NCI-H524 treated with DMSO at 0.1 percent for 48 hours (cell line): ENCODE data around the gene TOP2A.

Experiments used
- DNase-seq: peaks from one replicate; lab custom pipeline; 2025; lab: John Stamatoyannopoulos, UW

TOP2A gene

DNA sequence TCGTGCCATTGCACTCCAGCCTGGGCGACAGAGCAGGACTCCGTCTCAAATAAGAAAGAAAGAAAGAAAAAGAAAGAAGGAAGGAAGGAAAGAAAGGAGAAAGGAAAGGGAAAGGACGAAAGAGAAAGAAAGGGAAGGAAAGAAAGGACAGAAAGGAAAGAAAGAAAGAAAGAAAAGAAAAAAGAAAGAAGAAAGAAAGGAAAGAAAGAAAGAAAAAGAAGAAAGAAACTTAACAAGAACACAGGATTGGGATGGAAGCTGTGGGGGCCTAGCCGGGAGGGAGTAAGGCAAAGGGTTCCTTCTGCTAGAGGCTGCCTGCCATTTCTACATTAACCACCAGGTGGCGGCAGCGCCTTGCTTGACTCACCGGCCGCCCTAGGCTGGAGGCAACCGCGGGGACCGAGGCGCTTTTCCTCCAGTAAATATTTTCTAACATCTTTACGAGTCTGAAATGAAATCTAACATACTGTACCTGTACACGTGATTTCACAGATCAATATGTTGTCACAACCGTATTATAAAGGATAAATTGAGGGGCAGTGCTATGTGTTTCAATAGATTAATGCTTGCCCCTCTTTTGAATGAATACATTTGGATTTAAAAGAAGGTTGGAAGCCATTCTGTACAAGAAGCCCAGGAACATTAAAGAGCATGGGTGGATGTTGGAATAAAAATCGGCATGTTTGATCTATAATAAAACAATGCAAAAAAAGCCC lies 59.2 kb downstream of the TOP2A start:
- no peak for DNase-seq

DNA sequence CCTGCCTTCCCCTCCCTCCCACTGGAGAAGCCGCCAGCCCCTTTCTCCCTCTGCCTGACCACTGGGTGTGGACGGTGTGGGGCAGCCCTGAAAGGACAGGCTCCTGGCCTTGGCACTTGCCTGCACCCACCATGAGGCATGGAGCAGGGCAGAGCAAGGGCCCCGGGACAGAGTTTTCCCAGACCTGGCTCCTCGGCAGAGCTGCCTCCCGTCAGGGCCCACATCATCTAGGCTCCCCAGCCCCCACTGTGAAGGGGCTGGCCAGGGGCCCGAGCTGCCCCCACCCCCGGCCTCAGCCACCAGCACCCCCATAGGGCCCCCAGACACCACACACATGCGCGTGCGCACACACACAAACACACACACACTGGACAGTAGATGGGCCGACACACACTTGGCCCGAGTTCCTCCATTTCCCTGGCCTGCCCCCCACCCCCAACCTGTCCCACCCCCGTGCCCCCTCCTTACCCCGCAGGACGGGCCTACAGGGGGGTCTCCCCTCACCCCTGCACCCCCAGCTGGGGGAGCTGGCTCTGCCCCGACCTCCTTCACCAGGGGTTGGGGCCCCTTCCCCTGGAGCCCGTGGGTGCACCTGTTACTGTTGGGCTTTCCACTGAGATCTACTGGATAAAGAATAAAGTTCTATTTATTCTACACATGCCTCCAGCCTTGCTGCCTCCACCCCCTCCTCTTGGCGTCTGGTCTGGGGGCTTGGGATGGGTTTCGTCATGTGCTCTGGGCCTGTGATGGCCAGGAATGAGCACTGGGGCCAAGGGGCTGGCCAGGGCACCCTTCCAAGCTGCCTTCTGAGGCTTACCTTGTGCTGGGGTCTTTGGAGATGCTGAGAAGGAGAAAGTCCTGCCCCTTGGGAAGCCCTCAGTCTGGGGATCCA lies 60.5 kb downstream of the TOP2A start:
- DNase-seq, result no peak

DNA sequence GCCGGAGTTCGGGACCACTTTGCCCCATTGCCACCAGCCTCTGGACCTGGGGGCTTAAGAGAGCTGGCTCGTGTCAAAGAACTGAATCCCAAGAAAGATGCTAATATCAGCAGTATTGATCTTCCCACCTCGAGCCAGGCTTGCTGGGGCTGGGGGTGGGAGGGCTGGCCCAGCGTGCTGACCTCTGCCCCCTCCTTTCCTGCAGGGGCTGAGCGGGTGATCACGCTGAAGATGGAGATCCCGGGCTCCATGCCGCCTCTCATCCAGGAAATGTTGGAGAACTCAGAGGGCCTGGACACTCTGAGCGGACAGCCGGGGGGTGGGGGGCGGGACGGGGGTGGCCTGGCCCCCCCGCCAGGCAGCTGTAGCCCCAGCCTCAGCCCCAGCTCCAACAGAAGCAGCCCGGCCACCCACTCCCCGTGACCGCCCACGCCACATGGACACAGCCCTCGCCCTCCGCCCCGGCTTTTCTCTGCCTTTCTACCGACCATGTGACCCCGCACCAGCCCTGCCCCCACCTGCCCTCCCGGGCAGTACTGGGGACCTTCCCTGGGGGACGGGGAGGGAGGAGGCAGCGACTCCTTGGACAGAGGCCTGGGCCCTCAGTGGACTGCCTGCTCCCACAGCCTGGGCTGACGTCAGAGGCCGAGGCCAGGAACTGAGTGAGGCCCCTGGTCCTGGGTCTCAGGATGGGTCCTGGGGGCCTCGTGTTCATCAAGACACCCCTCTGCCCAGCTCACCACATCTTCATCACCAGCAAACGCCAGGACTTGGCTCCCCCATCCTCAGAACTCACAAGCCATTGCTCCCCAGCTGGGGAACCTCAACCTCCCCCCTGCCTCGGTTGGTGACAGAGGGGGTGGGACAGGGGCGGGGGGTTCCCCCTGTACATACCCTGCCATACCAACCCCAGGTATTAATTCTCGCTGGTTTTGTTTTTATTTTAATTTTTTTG lies 61.6 kb downstream of the TOP2A start:
- no peak for DNase-seq

DNA sequence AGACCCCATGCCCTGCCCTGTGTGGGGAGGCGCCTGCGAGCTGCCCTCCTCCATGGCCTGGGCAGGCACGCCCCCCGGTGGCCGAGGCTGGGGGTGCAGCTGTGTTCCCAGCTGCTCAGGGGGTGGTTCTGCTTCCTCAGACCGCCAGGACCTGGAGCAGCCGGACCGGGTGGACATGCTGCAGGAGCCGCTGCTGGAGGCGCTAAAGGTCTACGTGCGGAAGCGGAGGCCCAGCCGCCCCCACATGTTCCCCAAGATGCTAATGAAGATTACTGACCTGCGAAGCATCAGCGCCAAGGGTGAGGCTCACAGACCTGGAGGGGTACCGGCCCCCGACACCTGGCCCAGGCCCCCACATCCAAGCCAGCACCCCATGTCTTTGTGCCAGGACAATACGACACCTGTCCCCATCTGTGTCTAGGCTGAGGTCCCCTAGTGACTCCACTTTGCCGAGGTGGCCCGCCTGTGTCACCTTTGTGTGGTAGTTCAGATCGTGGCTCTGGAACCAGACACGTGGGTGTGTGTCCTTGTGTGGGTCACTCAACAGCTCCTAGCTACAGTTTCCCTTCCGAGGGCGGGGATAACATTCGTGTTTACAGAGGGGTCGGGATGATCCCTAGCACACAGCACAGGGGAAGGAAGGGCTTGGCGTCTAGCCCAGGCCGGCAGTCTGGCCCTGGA lies 62.4 kb downstream of the TOP2A start:
- DNase-seq, result no peak

DNA sequence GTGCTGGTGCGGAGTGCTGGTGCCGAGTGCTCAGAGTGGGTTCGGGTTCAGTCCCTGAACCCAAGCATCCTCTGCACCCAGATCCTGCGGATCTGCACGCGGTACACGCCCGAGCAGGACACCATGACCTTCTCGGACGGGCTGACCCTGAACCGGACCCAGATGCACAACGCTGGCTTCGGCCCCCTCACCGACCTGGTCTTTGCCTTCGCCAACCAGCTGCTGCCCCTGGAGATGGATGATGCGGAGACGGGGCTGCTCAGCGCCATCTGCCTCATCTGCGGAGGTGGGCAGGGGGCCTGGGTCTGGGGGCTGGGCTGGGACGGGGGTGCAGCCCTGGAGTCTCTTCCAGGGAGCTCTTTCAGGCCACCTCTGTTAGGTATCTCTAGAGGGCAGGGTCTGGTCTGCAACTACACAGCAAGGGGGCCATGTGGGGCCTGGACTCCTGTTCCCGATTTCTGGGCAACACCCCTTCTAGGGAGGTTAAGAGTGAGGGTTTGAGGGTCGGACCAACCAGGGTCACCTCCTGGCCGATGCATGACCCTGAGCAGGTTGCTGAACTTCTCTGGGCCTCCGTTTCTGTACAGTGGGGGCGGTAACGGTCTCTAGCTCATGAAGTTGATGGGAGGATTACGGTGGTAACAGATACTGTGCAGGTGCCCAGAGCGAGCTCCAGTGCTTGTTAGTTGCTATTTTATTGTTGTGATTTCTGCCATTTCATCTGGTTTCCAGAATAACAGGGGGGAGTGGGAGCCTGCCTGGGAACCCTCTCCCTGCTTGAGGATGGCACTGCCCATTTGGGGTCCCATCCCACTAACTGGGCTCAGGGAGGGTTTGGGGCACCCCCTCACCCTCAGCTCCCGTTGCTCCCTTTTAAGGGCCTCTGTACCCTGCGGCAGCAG lies 63.2 kb downstream of the TOP2A start:
- no peak for DNase-seq

DNA sequence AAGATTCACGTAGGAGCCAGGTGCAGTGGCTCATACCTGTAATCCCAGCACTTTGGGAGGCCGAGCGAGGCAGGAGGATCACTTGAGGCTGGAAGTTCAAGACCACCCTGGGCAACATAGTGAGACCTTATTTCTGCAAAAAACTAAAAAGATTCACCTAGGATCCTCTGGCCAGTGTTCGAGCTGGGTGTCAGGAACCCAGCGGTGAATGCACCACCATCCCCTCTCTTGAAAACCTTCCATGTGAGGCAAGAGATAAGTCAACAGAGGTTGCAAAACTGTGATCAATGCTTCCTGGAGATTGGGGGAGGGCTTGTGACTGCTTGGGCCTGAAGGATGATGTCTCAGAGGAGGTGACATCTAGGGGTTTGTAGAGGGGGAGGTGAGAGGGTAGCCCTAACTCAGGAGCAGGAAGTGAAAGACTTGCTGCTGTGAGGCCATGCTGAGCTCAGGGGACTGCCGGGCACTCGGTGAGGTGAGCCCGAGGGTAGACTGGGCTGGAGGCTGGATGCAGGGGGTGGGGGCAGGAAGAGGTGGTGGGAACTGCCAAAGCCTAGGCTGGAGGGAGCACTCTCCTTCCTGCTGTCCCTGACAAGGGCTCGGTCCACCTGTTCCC lies 64.8 kb downstream of the TOP2A start:
- no peak for DNase-seq

DNA sequence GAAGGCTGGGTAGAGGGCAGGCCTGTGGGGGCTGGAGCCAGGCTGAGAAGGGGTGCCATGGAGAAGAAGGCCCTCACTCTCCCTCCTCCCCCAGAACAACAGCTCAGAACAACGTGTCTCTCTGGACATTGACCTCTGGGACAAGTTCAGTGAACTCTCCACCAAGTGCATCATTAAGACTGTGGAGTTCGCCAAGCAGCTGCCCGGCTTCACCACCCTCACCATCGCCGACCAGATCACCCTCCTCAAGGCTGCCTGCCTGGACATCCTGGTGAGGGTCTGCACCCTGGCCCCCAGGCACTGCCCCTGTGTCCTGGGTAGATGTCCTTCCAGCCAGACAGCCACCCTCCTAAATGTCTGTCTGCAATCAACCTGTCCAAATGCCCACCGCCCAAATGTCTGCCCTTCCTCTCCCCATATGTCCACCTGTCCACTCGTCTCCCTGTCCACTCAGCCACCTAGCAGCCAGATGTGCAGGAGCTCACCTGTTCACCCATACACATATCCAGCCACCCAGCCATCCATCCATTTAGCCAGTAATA lies 65.4 kb downstream of the TOP2A start:
- DNase-seq, result no peak

DNA sequence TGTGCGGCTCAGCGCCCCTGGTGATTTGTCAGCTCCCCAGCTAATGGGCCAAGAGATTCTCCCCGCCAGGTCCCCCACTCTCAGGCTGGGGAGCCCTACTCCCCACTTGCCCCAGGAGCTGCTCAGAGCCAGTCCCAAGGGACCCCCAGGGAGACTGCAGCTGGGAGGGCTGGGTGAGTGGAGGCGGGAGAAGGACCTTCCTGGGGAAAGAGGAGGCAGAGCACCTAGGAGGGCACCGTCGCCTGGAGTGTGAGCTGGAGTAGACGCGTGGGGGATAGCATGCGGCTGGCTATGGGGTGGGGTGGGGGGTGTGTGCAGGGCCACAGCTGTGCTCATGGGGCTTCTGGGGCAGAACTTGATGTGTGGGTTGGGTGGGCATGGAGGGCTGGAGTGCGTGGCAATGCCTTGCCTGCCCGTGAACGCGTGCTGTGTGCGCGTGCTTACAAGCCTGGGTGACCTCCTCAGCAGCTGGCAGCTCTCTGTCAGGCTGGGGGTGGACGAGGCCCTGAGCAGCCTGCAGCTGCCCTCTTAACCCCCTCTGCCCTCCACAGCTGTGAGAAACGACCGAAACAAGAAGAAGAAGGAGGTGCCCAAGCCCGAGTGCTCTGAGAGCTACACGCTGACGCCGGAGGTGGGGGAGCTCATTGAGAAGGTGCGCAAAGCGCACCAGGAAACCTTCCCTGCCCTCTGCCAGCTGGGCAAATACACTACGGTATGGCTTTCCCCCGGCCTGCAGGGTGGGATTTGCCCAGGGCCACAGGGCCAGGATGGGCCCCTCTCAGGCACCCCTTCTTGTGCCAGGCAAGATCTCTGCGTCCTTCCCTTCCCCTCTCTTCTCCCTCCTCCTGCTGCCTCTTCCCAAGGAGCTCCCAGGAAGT lies 66.1 kb downstream of the TOP2A start:
- DNase-seq, result no peak

DNA sequence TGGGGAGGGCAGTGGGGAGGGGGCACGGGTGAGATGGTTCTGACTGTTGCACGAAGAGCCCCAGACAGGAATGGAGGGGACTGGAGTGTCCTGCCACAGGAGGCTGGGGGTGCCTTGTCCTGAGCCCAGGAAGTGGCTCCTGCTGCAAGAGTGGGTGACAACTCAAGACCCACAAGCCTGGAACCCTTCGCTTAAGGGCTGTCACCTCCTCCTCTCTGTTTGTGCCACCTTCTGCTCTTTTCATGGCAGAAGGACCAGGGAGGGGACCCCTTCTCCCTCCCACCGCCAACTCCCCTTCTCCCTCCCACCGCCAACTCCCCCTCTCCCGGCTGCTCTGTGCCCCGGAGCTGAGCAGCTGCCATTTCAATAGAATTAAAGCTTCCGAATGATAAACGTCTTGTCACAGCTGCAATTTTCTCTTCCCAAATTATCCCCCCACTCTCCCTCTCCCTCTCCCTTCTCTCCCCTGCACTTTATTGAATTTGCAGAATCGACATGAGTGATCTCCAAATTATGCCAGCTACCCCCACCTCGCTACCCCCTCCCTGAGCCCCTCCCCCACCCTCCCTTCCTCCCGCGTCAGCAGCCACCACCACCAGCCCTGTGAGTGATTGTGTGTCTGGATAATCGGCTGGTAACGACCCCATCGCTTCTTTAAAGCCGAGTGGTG lies 66.9 kb downstream of the TOP2A start:
- no peak for DNase-seq

DNA sequence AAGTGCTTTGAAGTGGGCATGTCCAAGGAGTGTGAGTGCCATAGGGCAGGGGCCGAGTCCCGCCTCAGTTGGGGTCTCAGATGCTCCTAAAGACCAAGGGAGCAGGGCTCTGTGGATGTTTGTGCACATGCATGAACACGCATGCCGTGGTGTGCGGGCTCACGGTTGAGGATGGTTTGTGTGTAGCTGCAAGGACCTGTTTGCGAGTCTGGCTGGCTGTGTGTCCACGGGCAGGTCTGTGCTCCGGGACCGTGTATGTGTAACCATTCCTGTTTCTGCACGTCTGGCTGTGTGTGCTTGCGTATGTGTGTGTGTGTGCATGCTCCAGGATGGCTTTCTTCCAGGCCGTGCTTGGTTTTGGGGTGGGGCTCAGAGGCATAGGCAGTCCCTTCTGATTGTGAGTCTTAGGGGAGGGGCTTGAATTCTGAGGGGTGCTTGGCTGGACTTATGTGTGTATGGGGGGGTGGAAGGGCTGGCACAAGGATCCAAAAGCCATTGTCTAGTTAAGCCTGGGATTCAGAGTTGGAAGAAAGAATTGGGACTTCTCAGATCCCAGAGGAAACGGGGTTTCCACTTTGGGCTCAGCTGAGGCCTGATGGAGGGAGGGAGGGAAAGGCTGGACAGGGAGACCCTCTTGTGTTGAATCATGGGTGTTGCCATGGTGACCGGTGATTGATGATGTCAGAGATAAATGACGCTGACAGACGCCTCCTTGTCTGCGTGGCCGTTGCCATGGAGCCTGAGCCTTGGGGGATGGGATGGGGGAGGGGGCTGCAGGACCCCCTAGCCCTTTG lies 67.6 kb downstream of the TOP2A start:
- DNase-seq, result no peak

DNA sequence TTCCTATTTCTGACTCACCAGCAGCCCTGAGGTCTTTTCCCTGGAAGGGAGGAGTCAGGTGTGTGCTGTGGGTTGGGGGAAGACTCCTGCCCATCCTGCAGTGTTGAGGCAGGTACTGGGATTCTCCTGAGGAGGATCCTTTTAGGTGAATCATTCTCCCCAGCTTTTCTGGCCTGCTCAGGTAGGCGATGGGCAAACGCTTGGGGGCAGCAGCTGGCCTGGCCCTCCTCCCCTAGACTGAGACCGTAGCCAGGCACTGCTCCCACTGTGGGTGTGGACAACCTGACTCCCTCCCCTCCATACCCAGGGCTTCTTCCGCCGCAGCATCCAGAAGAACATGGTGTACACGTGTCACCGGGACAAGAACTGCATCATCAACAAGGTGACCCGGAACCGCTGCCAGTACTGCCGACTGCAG lies 68.2 kb downstream of the TOP2A start:
- DNase-seq, result no peak

DNA sequence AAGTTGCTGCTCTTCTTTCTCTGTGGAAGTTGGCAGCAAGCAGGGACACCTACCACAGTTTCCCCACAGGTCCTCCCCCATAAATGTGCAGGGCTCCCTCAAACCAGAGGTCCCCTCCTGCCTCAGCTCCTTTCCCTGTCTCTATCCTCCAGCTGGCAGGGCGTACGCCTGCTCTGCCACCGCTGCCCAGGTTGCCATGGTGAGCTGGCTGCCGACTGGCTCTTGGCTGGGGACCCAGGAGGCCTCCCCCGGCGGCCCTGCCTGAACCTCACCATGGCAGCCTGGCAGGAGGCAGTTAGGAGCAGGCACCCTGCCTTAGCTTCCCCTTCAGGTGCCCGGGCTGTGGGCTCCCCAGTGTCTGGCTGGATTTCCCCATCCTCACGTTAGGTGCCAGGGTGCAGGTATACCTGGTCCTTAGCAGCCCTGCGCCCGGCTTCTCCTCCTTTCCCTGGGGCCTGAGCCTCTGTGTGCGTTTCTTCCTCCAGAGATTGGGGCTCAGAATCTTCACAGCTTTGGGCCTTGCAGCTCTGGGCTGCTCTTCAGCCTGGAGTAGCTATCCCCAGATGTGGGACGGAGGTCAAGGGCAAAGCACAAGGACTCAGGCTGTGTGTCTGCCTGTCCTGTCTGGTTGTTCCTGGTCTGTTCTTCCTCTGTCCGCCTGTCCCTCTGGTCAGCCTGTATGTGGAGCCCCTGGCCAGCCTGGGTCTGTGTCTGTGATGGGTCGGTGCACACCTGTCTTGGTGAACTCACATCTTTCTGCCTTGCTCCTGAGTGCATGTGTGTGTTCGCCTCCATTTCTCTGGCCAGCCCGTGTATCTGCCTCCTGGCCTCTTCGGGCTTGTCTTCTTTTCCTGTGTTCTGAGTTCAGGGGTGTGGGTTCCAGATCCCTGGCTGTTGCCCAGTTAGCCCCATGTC lies 68.9 kb downstream of the TOP2A start:
- DNase-seq, result no peak

DNA sequence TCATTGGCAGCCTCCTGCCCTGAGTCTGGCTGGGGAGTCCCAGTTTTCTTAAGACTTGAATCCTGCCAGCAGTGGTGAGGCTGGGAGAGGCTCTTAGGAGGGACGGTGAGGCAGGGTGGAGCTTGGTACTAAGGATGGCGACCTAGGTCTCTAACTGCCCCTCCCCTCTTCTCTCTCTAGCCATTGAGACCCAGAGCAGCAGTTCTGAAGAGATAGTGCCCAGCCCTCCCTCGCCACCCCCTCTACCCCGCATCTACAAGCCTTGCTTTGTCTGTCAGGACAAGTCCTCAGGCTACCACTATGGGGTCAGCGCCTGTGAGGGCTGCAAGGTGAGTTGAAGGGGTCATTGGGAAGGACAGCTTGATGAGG lies 69.6 kb downstream of the TOP2A start:
- DNase-seq, result no peak

DNA sequence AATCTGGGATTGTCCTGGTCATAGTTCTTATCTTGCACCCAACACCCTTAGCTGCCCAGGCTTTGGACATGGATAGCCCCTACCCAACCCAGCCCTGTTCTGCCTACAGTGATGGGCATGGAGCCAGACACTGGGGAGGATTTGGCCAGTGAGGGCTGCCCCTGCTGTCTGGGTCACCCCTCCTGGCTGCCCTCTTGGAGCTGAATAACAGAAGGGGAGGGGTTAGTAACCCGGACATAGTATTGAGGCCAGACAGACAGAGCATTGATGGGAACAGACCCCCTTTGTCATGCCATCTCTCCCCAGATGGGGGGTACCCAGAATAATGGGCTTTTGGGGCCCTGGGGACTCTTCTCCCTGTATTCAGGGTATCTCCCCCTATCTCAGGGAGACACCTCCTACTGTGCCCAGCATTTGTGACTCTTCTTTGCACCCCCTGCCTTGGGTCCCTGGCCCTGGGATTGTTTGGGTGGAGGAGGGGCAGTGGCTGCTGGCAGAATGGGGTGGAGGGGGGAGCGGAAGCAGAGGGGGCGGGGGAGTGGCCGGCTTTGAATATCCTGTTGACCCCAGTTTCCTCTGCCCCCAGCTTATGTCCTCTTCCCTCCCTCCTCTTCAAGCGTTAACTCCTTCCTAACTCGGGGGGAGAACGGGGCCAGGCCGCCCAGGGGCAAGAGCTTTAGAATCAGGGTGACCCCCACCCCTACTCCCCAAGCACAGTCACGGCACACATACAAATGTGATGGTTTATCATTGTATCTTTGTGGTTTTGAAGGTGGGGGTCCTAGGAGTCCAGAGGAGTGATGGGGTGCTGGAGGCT lies 70.2 kb downstream of the TOP2A start:
- no peak for DNase-seq

DNA sequence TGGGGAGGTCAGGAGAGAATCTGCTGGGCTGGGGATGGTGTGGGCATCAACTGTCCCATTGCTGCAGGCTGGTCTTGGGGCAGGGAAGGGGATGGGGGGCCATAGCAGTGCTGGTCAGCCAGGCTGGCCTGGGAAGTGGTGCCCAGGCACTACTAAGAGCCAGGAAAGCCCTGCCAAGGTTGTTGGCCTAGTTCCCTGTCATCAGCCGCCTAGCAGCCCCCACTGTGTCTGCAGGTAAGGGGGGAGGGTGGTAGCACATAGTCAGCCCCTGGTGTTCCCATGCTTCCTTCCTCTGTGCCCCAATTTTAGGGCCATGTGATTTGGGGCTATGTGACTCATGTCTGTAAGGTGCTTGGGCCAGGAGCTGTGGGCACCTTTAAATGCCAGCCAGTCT lies 70.9 kb downstream of the TOP2A start:
- no peak for DNase-seq
